CD4-positive, CD25-positive, alpha-beta regulatory T cell (primary cell): Measurements from ENCODE around the gene POP7. TPM values are rescaled to one million over a fixed set of nuclear protein-coding genes. Genes with fewer than 3 reads are reported as not detected.

Source experiments
- ATAC-seq, 2 donors: fragments of 150-1000 bp; cut with Tn5 transposase; one replicate each; pipeline ENCODE4 v1.10.0; 2021; ENCODE audit warnings: low read depth in 2 of 2, moderate number of reproducible peaks in 2 of 2, moderate library complexity in 1 of 2
- DNase-seq, 3 donors: peaks; one replicate each; pipeline versions ENCODE4 v3.0.0 to v3.0.0-alpha.2; 2012 to 2022; ENCODE audit warnings: mixed read lengths in 1 of 3
- H3K27ac ChIP-seq: one replicate; pipeline ENCODE4 v1.7.0; 2013; ENCODE audit warnings: mild to moderate bottlenecking, low read length; ENCODE audit not compliant: insufficient read depth, poor library complexity, severe bottlenecking
- H3K27me3 ChIP-seq: one replicate; pipeline ENCODE4 v1.7.0; 2013; ENCODE audit warnings: low read length; ENCODE audit not compliant: control insufficient read depth, insufficient read depth
- H3K36me3 ChIP-seq: one replicate; pipeline ENCODE4 v1.7.0; 2013; ENCODE audit warnings: mild to moderate bottlenecking, low read length, moderate library complexity; ENCODE audit not compliant: control insufficient read depth, insufficient read depth
- H3K4me1 ChIP-seq: 2 replicates; pipeline ENCODE4 v1.7.0; 2013; ENCODE audit warnings: mild to moderate bottlenecking, low read length; ENCODE audit not compliant: insufficient read depth, control insufficient read depth, poor library complexity, severe bottlenecking
- H3K4me3 ChIP-seq: one replicate; pipeline ENCODE4 v1.7.0; 2013; ENCODE audit warnings: low read depth, mild to moderate bottlenecking, low read length, moderate library complexity
- H3K9me3 ChIP-seq, 2 experiments: 1 replicate in 1 of 2; 2 replicates in 1 of 2; pipeline ENCODE4 v1.7.0; 2013; ENCODE audit warnings: low read length in 2 of 2, mild to moderate bottlenecking in 1 of 2, moderate library complexity in 1 of 2; ENCODE audit not compliant: control insufficient read depth in 2 of 2
- H3K27ac Mint-ChIP-seq, 3 donors: one replicate each; pipeline ENCODE4 v1.8.0; 2020 to 2022; ENCODE audit warnings: mild to moderate bottlenecking in 3 of 3, mixed read lengths in 3 of 3, moderate library complexity in 2 of 3
- H3K27me3 Mint-ChIP-seq: one replicate; pipeline ENCODE4 v1.8.0; 2022; ENCODE audit warnings: mild to moderate bottlenecking, mixed read lengths
- H3K36me3 Mint-ChIP-seq: one replicate; pipeline ENCODE4 v1.8.0; 2020; ENCODE audit warnings: mixed read lengths
- H3K4me1 Mint-ChIP-seq, 4 donors: one replicate each; pipeline ENCODE4 v1.8.0; 2020 to 2022; ENCODE audit warnings: mixed read lengths in 4 of 4, mild to moderate bottlenecking in 1 of 4
- H3K4me3 Mint-ChIP-seq, 4 donors: one replicate each; pipeline ENCODE4 v1.8.0; 2020 to 2022; ENCODE audit warnings: mild to moderate bottlenecking in 4 of 4, mixed read lengths in 4 of 4, moderate library complexity in 3 of 4
- H3K9me3 Mint-ChIP-seq, 7 donors: one replicate each; pipeline ENCODE4 v1.8.0; 2020 to 2022; ENCODE audit warnings: mixed read lengths in 7 of 7, mild to moderate bottlenecking in 3 of 7, moderate library complexity in 2 of 7
- polyA plus RNA-seq, 4 donors: library from polyadenylated mRNA; unstranded; fragments of 300-500 nt; fragmentation: Illumina TruSeq; gene quantifications; one replicate each; pipeline ENCODE4 v1.2.3, GENCODE V29; 2021
- total RNA-seq: library from RNA; stranded (reverse); gene quantifications from one replicate; pipeline ENCODE4 v1.2.3, GENCODE V29; 2022

The POP7 gene
- total and polyA plus RNA-seq, 5 donors from 2014 or later = 11.3 to 63.0 (median 60.8) TPM

- peaks cover 40% of the 10 kb centered on the region for H3K4me1 ChIP-seq
- peak overlapping the region; percentile 76 to 88 (median 82) for H3K27ac Mint-ChIP-seq
- H3K9me3 ChIP-seq = no peaks in the 10 kb centered on the region
- no peaks in the 10 kb centered on the region for H3K27me3 ChIP-seq
- H3K27me3 Mint-ChIP-seq = peaks cover 7% of the 10 kb centered on the region
- H3K36me3 ChIP-seq = peaks cover 27% of the 10 kb centered on the region
- peaks cover 4 to 55% (median 18%) of the 10 kb centered on the region in 4 donors for H3K4me1 Mint-ChIP-seq
- ATAC-seq (no peak), DNase-seq (no peak)
- peak overlapping the region; percentile 94 for H3K27ac ChIP-seq
- H3K4me3 Mint-ChIP-seq = peak overlapping the region; percentile 78 to 96 (median 84)
- peaks cover 0 to 1% (median 0%) of the 10 kb centered on the region in 7 donors for H3K9me3 Mint-ChIP-seq
- no peaks in the 10 kb centered on the region for H3K36me3 Mint-ChIP-seq
- H3K4me3 ChIP-seq = no peak overlapping the region
Measured at GRCh38 chr7:100676501-100677306, 29.2 kb upstream of the POP7 start.

GRCh38 chr7:100677308-100678267 lies 28.3 kb upstream of the POP7 start:
- Histone ChIP-seq H3K4me3 (no peak overlapping the region), H3K36me3 (peaks cover 27% of the 10 kb centered on the region), H3K9me3 (no peaks in the 10 kb centered on the region), H3K27ac (no peak overlapping the region), H3K4me1 (peaks cover 41% of the 10 kb centered on the region), H3K27me3 (no peaks in the 10 kb centered on the region)
- Mint-ChIP-seq H3K9me3 (peaks cover 0 to 1% (median 0%) of the 10 kb centered on the region in 7 donors), H3K27ac (peak overlapping the region; percentile 48 to 82 (median 75)), H3K4me1 (peaks cover 4 to 54% (median 18%) of the 10 kb centered on the region in 4 donors), H3K4me3 (peak overlapping the region; percentile 61 to 96 (median 72)), H3K36me3 (no peaks in the 10 kb centered on the region), H3K27me3 (peaks cover 7% of the 10 kb centered on the region)
- DNase-seq (no peak), ATAC-seq (no peak)

GRCh38 chr7:100678291-100678984 lies 27.5 kb upstream of the POP7 start:
- H3K27ac Mint-ChIP-seq = peak overlapping the region in 1 of 3 donors; percentile 79
- Histone ChIP-seq H3K36me3 (peaks cover 35% of the 10 kb centered on the region), H3K27me3 (no peaks in the 10 kb centered on the region), H3K4me3 (no peak overlapping the region), H3K9me3 (no peaks in the 10 kb centered on the region), H3K27ac (no peak overlapping the region), H3K4me1 (peaks cover 36% of the 10 kb centered on the region)
- H3K9me3 Mint-ChIP-seq = peaks cover 0 to 1% (median 0%) of the 10 kb centered on the region in 7 donors
- ATAC-seq (no peak), DNase-seq (no peak)
- H3K36me3 Mint-ChIP-seq = peaks cover 3% of the 10 kb centered on the region
- peak overlapping the region in 3 of 4 donors; percentile 24 to 96 (median 26) for H3K4me3 Mint-ChIP-seq
- H3K4me1 Mint-ChIP-seq = peaks cover 4 to 49% (median 14%) of the 10 kb centered on the region in 4 donors
- peaks cover under 1% of the 10 kb centered on the region for H3K27me3 Mint-ChIP-seq

GRCh38 chr7:100679129-100679926 lies 26.6 kb upstream of the POP7 start:
- DNase-seq = no peak
- no peaks in the 10 kb centered on the region for H3K27me3 ChIP-seq
- Mint-ChIP-seq H3K9me3 (peaks cover 0 to 1% (median 0%) of the 10 kb centered on the region in 7 donors), H3K36me3 (peaks cover 4% of the 10 kb centered on the region), H3K27ac (no peak overlapping the region), H3K4me1 (peaks cover 4 to 49% (median 14%) of the 10 kb centered on the region in 4 donors), H3K4me3 (no peak overlapping the region), H3K27me3 (no peaks in the 10 kb centered on the region)
- peaks cover 35% of the 10 kb centered on the region for H3K4me1 ChIP-seq
- no peaks in the 10 kb centered on the region for H3K9me3 ChIP-seq
- H3K4me3 ChIP-seq = no peak overlapping the region
- no peak for ATAC-seq
- H3K36me3 ChIP-seq = peaks cover 36% of the 10 kb centered on the region
- no peak overlapping the region for H3K27ac ChIP-seq

- ATAC-seq = no peak
- peak overlapping the region in 2 of 4 donors; percentile 43 to 54 for H3K4me3 Mint-ChIP-seq
- Histone ChIP-seq H3K27me3 (no peaks in the 10 kb centered on the region), H3K27ac (no peak overlapping the region), H3K36me3 (peaks cover 44% of the 10 kb centered on the region), H3K9me3 (no peaks in the 10 kb centered on the region), H3K4me3 (no peak overlapping the region), H3K4me1 (peaks cover 35% of the 10 kb centered on the region)
- no peak for DNase-seq
- no peaks in the 10 kb centered on the region for H3K27me3 Mint-ChIP-seq
- peaks cover 4% of the 10 kb centered on the region for H3K36me3 Mint-ChIP-seq
- peak overlapping the region in 2 of 3 donors; percentile 16 to 28 for H3K27ac Mint-ChIP-seq
- H3K9me3 Mint-ChIP-seq = peaks cover 0 to 1% (median 0%) of the 10 kb centered on the region in 7 donors
- H3K4me1 Mint-ChIP-seq = peaks cover 4 to 49% (median 14%) of the 10 kb centered on the region in 4 donors
Measured at GRCh38 chr7:100679927-100680575, 25.9 kb upstream of the POP7 start.

- no peak for ATAC-seq
- Histone ChIP-seq H3K9me3 (no peaks in the 10 kb centered on the region), H3K27ac (peak overlapping the region; percentile 41), H3K4me3 (no peak overlapping the region), H3K4me1 (peaks cover 35% of the 10 kb centered on the region), H3K36me3 (peaks cover 47% of the 10 kb centered on the region), H3K27me3 (no peaks in the 10 kb centered on the region)
- no peak for DNase-seq
- H3K27ac Mint-ChIP-seq = peak overlapping the region in 2 of 3 donors; percentile 16 to 28
- peak overlapping the region in 2 of 4 donors; percentile 19 to 49 for H3K4me3 Mint-ChIP-seq
- H3K4me1 Mint-ChIP-seq = peaks cover 4 to 49% (median 14%) of the 10 kb centered on the region in 4 donors
- H3K9me3 Mint-ChIP-seq = peaks cover 0 to 1% (median 0%) of the 10 kb centered on the region in 7 donors
- peaks cover 8% of the 10 kb centered on the region for H3K36me3 Mint-ChIP-seq
- H3K27me3 Mint-ChIP-seq = no peaks in the 10 kb centered on the region
Measured at GRCh38 chr7:100680576-100681271, 25.2 kb upstream of the POP7 start.
